DOHH2 (cell line): ENCODE results near the gene QTRT2.

Experiments used
- EZH2phosphoT487 ChIP-seq: fragments of 200-600 bp; sonication (generic); IDR thresholded peaks from 2 replicates; pipeline ENCODE4 v1.6.1; 2017; ENCODE audit warnings: borderline replicate concordance, mild to moderate bottlenecking, antibody characterized with exemption, low read length, moderate library complexity, mixed read lengths
- TF ChIP-seq, protein P1 (sequence below): fragments of 200-600 bp; sonication (generic); IDR thresholded peaks from one replicate; pipeline ENCODE4 v1.5.1; 2014; ENCODE audit warnings: antibody characterized with exemption, mild to moderate bottlenecking, low read depth, low read length; ENCODE audit not compliant: poor library complexity, severe bottlenecking

- TF ChIP-seq, protein P1, sequence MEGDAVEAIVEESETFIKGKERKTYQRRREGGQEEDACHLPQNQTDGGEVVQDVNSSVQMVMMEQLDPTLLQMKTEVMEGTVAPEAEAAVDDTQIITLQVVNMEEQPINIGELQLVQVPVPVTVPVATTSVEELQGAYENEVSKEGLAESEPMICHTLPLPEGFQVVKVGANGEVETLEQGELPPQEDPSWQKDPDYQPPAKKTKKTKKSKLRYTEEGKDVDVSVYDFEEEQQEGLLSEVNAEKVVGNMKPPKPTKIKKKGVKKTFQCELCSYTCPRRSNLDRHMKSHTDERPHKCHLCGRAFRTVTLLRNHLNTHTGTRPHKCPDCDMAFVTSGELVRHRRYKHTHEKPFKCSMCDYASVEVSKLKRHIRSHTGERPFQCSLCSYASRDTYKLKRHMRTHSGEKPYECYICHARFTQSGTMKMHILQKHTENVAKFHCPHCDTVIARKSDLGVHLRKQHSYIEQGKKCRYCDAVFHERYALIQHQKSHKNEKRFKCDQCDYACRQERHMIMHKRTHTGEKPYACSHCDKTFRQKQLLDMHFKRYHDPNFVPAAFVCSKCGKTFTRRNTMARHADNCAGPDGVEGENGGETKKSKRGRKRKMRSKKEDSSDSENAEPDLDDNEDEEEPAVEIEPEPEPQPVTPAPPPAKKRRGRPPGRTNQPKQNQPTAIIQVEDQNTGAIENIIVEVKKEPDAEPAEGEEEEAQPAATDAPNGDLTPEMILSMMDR = no peak
- no peak for TF ChIP-seq EZH2phosphoT487
Observed at GRCh38 chr3:114080201-114080600, 23.7 kb downstream of the QTRT2 start.
